ENCODE measurements around the gene LIMS1.
A peak's percentile ranks its signal among the peaks of the same experiment; 100 is the strongest.

Gene LIMS1

DNA sequence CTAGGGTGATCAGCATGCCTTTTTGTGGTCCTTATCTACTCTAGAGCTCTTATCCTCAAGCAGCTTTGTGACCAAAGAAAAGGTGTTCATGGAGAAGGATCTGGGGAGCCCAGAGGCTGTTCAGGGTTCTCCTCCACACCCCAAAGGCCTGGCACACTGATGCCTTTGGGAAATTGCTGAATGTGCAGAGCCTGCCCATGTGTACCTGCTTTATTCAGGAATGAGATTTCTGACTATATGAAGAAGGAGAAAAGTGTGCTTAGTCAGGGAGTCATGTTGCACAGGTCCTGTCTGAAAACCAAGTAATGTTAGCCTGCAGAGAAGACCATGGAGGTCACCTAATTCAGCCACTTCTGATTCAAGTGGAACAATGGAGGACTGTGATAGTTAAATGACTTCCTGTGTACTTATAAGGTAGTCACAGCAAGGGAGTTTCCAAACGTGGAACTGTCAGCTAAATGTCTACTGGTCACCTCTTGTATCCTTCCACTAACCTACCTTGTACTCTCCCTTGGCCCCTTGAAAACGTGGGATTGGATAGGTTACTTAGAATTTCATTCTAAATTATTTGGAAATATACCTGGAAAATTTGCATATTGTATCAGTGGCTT is 81.3 kb downstream of the LIMS1 start:
- Histone ChIP-seq H3K4ac (ENCODE audit: low read depth, low read length) (no peak overlapping the region), H3K79me1 (ENCODE audit: low read length) (peaks cover 2% of the 10 kb centered on the region), H3K79me2 (ENCODE audit: control insufficient read depth, insufficient read depth, low read length, poor library complexity) (peaks cover 2% of the 10 kb centered on the region), H3K18ac (ENCODE audit: low read length) (no peak overlapping the region), H3K23ac (ENCODE audit: low read length) (no peak overlapping the region), H2BK5ac (ENCODE audit: low read depth, low read length, poor library complexity) (no peak overlapping the region), H3K4me1 (ENCODE audit: control insufficient read depth in 1 of 2, insufficient read depth in 2 of 2, low read length in 2 of 2) (peaks cover 16 to 31% of the 10 kb centered on the region in 2 experiments), H2AFZ (ENCODE audit: insufficient read depth, low read length, poor library complexity) (no peak overlapping the region), H2AK5ac (ENCODE audit: low read length) (no peak overlapping the region), H3K36me3 (ENCODE audit: control insufficient read depth in 1 of 2, insufficient read depth in 2 of 2, low read length in 2 of 2) (no peaks in the 10 kb centered on the region), H3K4me3 (ENCODE audit: low read depth, low read length) (no peak overlapping the region), H3K27me3 (ENCODE audit: insufficient read depth, low read length) (no peaks in the 10 kb centered on the region), H3K9me3 (ENCODE audit: insufficient read depth, low read depth, low read length) (peaks cover 6% of the 10 kb centered on the region), H4K91ac (ENCODE audit: low read depth, low read length) (no peak overlapping the region), H4K12ac (ENCODE audit: low read depth, low read length) (no peak overlapping the region), H3K9ac (ENCODE audit: low read length) (no peak overlapping the region), H4K8ac (ENCODE audit: low read depth, low read length) (no peak overlapping the region), H2BK120ac (ENCODE audit: insufficient read depth, low read length, poor library complexity) (no peak overlapping the region), H3K27ac (ENCODE audit: low read depth, low read length) (no peak overlapping the region), H3K14ac (ENCODE audit: low read length) (no peak overlapping the region), H3K4me2 (ENCODE audit: low read length) (no peak overlapping the region), H2BK12ac (ENCODE audit: low read length) (no peak overlapping the region)
- no peak for DNase-seq
- WGBS (ENCODE audit: extremely low coverage, insufficient coverage, insufficient read length), result no CpG with 5 or more reads among the region's 2 CpGs

DNA sequence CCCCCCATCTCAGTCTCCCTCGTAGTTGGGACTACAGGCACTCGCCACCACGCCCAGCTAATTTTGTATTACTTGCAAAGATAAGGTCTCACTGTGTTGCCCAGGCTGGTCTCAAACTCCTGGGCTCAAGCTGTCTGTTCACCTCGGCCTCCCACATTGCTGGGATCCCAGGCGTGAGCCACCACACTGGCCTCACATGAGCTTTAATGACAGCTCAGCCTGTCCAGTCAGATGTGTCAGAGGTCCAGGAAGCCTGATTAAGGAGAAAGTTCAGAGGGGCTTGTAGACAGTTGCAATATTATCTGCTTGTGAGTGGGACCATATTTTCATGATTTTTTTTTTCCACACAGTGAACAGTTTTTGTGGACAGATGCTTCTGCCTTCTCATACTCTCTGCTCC is 82.0 kb downstream of the LIMS1 start:
- no peak overlapping the region for H3K9ac ChIP-seq (ENCODE audit: low read length)
- no peak overlapping the region for H4K91ac ChIP-seq (ENCODE audit: low read depth, low read length)
- peak; percentile 16 to 30 for DNase-seq
- H3K4ac ChIP-seq (ENCODE audit: low read depth, low read length), result no peak overlapping the region
- no peaks in the 10 kb centered on the region for H3K27me3 ChIP-seq (ENCODE audit: insufficient read depth, low read length)
- WGBS (ENCODE audit: extremely low coverage, insufficient coverage, insufficient read length), result no CpG with 5 or more reads among the region's 5 CpGs
- no peak overlapping the region for H3K18ac ChIP-seq (ENCODE audit: low read length)
- H2BK5ac ChIP-seq (ENCODE audit: low read depth, low read length, poor library complexity), result no peak overlapping the region
- no peak overlapping the region for H3K14ac ChIP-seq (ENCODE audit: low read length)
- peaks cover 2% of the 10 kb centered on the region for H3K79me2 ChIP-seq (ENCODE audit: control insufficient read depth, insufficient read depth, low read length, poor library complexity)
- peaks cover 6% of the 10 kb centered on the region for H3K9me3 ChIP-seq (ENCODE audit: insufficient read depth, low read depth, low read length)
- H3K36me3 ChIP-seq (ENCODE audit: control insufficient read depth in 1 of 2, insufficient read depth in 2 of 2, low read length in 2 of 2), result no peaks in the 10 kb centered on the region
- peaks cover 16 to 33% of the 10 kb centered on the region in 2 experiments for H3K4me1 ChIP-seq (ENCODE audit: control insufficient read depth in 1 of 2, insufficient read depth in 2 of 2, low read length in 2 of 2)
- H2BK12ac ChIP-seq (ENCODE audit: low read length), result no peak overlapping the region
- no peak overlapping the region for H4K8ac ChIP-seq (ENCODE audit: low read depth, low read length)
- H3K4me3 ChIP-seq (ENCODE audit: low read depth, low read length), result no peak overlapping the region
- H2BK120ac ChIP-seq (ENCODE audit: insufficient read depth, low read length, poor library complexity), result no peak overlapping the region
- H3K4me2 ChIP-seq (ENCODE audit: low read length), result no peak overlapping the region
- no peak overlapping the region for H4K12ac ChIP-seq (ENCODE audit: low read depth, low read length)
- no peak overlapping the region for H2AK5ac ChIP-seq (ENCODE audit: low read length)
- no peak overlapping the region for H3K23ac ChIP-seq (ENCODE audit: low read length)
- no peak overlapping the region for H2AFZ ChIP-seq (ENCODE audit: insufficient read depth, low read length, poor library complexity)
- no peak overlapping the region for H3K27ac ChIP-seq (ENCODE audit: low read depth, low read length)
- H3K79me1 ChIP-seq (ENCODE audit: low read length), result peaks cover 2% of the 10 kb centered on the region

DNA sequence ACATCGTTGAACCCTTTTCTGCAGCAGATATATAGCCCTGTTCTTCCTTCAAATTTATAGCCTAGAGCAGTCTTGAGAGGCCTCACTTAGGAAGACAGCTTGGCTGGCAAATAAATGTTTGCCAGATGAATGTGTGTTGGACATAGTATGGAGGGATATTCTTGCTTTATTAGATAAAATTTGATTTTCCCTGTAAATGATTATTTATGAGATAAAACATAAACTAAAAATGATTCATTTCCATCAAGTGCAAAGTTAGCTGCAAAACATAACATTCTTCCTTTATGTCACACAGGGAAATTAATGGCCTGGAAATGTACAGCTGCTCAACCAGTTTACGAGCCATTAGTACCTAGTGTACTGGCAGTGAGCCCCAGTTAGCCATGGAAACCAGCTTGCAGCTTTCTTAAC is 82.5 kb downstream of the LIMS1 start:
- H3K27ac ChIP-seq (ENCODE audit: low read depth, low read length), result no peak overlapping the region
- H2BK12ac ChIP-seq (ENCODE audit: low read length), result no peak overlapping the region
- no peak overlapping the region for H2BK5ac ChIP-seq (ENCODE audit: low read depth, low read length, poor library complexity)
- peaks cover 16 to 34% of the 10 kb centered on the region in 2 experiments for H3K4me1 ChIP-seq (ENCODE audit: control insufficient read depth in 1 of 2, insufficient read depth in 2 of 2, low read length in 2 of 2)
- DNase-seq, result peak; percentile 55 to 65
- H4K91ac ChIP-seq (ENCODE audit: low read depth, low read length), result no peak overlapping the region
- H3K9ac ChIP-seq (ENCODE audit: low read length), result no peak overlapping the region
- no peak overlapping the region for H3K4me2 ChIP-seq (ENCODE audit: low read length)
- peaks cover 6% of the 10 kb centered on the region for H3K9me3 ChIP-seq (ENCODE audit: insufficient read depth, low read depth, low read length)
- no peak overlapping the region for H3K4ac ChIP-seq (ENCODE audit: low read depth, low read length)
- no peak overlapping the region for H3K18ac ChIP-seq (ENCODE audit: low read length)
- no peak overlapping the region for H3K4me3 ChIP-seq (ENCODE audit: low read depth, low read length)
- peaks cover 2% of the 10 kb centered on the region for H3K79me1 ChIP-seq (ENCODE audit: low read length)
- H3K14ac ChIP-seq (ENCODE audit: low read length), result no peak overlapping the region
- peaks cover 2% of the 10 kb centered on the region for H3K79me2 ChIP-seq (ENCODE audit: control insufficient read depth, insufficient read depth, low read length, poor library complexity)
- H2BK120ac ChIP-seq (ENCODE audit: insufficient read depth, low read length, poor library complexity), result no peak overlapping the region
- H2AK5ac ChIP-seq (ENCODE audit: low read length), result no peak overlapping the region
- WGBS (ENCODE audit: extremely low coverage, insufficient coverage, insufficient read length), result no CpG with 5 or more reads among the region's 2 CpGs
- no peak overlapping the region for H2AFZ ChIP-seq (ENCODE audit: insufficient read depth, low read length, poor library complexity)
- H4K12ac ChIP-seq (ENCODE audit: low read depth, low read length), result no peak overlapping the region
- H3K27me3 ChIP-seq (ENCODE audit: insufficient read depth, low read length), result no peaks in the 10 kb centered on the region
- H3K36me3 ChIP-seq (ENCODE audit: control insufficient read depth in 1 of 2, insufficient read depth in 2 of 2, low read length in 2 of 2), result no peaks in the 10 kb centered on the region
- no peak overlapping the region for H3K23ac ChIP-seq (ENCODE audit: low read length)
- no peak overlapping the region for H4K8ac ChIP-seq (ENCODE audit: low read depth, low read length)

DNA sequence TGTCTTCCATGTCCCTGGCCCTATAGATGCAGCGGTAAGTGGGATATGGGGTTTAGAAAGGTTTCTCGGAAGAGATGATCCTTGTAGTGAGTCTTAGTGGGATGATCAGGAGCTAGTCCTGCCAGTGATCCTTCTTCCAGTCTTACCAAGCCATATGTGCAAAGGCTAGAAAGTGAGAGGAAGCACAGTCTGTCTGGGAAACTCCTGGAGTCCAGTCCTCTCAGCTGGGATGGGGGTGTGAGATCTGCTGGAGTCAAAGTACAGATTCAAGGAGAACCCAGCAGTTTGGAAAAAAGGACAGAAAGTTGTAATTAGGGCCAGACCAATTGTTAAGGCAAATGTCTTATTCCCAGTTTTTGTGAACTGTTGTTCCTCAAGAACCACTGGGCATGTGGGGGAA is 83.3 kb downstream of the LIMS1 start:
- Histone ChIP-seq H3K18ac (ENCODE audit: low read length) (no peak overlapping the region), H3K4ac (ENCODE audit: low read depth, low read length) (peak overlapping the region; percentile 10)
- no peak for DNase-seq

More for the DNA sequence above, 83.3 kb downstream of the LIMS1 start:
- Histone ChIP-seq H2BK5ac (ENCODE audit: low read depth, low read length, poor library complexity) (no peak overlapping the region), H3K36me3 (ENCODE audit: control insufficient read depth in 1 of 2, insufficient read depth in 2 of 2, low read length in 2 of 2) (no peaks in the 10 kb centered on the region), H3K4me2 (ENCODE audit: low read length) (no peak overlapping the region), H3K27me3 (ENCODE audit: insufficient read depth, low read length) (no peaks in the 10 kb centered on the region), H2BK120ac (ENCODE audit: insufficient read depth, low read length, poor library complexity) (no peak overlapping the region), H3K9ac (ENCODE audit: low read length) (no peak overlapping the region), H3K79me2 (ENCODE audit: control insufficient read depth, insufficient read depth, low read length, poor library complexity) (peaks cover 2% of the 10 kb centered on the region), H3K23ac (ENCODE audit: low read length) (no peak overlapping the region), H3K9me3 (ENCODE audit: insufficient read depth, low read depth, low read length) (peaks cover 4% of the 10 kb centered on the region), H3K14ac (ENCODE audit: low read length) (no peak overlapping the region), H4K12ac (ENCODE audit: low read depth, low read length) (no peak overlapping the region), H2AFZ (ENCODE audit: insufficient read depth, low read length, poor library complexity) (no peak overlapping the region), H4K91ac (ENCODE audit: low read depth, low read length) (no peak overlapping the region), H3K79me1 (ENCODE audit: low read length) (peaks cover 2% of the 10 kb centered on the region), H3K4me1 (ENCODE audit: control insufficient read depth in 1 of 2, insufficient read depth in 2 of 2, low read length in 2 of 2) (peaks cover 16 to 34% of the 10 kb centered on the region in 2 experiments), H4K8ac (ENCODE audit: low read depth, low read length) (no peak overlapping the region), H3K27ac (ENCODE audit: low read depth, low read length) (no peak overlapping the region), H2AK5ac (ENCODE audit: low read length) (no peak overlapping the region), H3K4me3 (ENCODE audit: low read depth, low read length) (no peak overlapping the region), H2BK12ac (ENCODE audit: low read length) (peak overlapping the region; percentile 15)
- WGBS (ENCODE audit: extremely low coverage, insufficient coverage, insufficient read length), result no CpG with 5 or more reads among the region's 2 CpGs

Data from trophoblast cell (in vitro differentiated cells and primary cell).